Myocyte (in vitro differentiated cells): Measurements from ENCODE around the gene MMP7. TPM values are rescaled to one million over a fixed set of nuclear protein-coding genes. Genes with fewer than 3 reads are reported as not detected.

Experiments
- DNase-seq: peaks from one replicate; pipeline ENCODE4 v3.0.0-alpha.2; 2012; ENCODE audit warnings: low read depth
- polyA plus RNA-seq: library from polyadenylated mRNA; unstranded; fragments of >200 nt; gene quantifications from one replicate; pipeline ENCODE4 v1.2.1, GENCODE V29; 2012; ENCODE audit warnings: missing spikeins
- total RNA-seq: library from RNA; depleted of rRNA; stranded (reverse); fragments of >200 nt; gene quantifications from 2 replicates; pipeline ENCODE4 v1.2.3, GENCODE V29; 2014

The MMP7 gene
- total RNA-seq: not detected in 2 replicates
- 0.09 TPM for polyA plus RNA-seq

DNA sequence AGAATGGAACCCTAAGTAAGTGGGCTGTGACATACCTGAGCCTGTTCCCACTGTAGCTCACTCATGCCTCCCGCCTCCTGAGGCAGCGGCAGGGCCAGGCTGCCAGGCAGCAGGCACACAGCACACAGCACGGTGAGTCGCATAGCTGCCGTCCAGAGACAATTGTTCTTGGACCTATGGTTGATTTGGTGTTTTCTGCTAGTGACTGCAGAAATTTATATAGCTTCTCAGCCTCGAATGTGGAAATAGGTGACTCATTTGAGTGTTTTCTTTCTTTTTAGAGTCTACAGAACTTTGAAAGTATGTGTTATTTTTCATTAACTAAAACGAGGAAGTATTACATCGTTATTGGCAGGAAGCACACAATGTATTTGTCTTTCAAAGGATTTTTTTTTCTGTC lies at the start of gene MMP7:
MMP7 (minus strand) TSS at position 190 of the 400 bp plus-strand sequence; CDS start at position 143, 47 bp downstream.
- no peak for DNase-seq

GRCh38 chr11:102577723-102578122 lies 47.2 kb upstream of the MMP7 start:
- no peak for DNase-seq

GRCh38 chr11:102577182-102577581 lies 46.6 kb upstream of the MMP7 start:
- DNase-seq: no peak

DNA sequence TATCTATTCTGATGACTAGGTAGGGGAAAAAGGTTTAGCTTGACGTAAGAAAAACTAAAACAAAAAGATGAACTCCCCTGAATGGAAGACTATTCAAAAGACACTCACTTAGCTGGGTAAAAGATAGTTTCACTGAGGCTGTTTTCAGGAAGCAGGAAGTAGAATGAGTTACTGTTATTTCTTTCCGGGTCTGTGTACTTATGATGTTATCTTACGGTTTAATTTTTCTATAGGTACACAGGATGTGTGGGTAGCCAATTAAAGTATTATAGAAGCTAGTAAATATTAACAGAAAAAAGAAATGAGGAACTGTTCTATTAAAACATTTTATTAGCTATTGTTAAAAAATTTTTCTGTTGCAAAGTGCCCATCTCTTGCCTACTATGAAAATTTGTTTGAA lies 45.8 kb upstream of the MMP7 start:
- no peak for DNase-seq

GRCh38 chr11:102575012-102575411 lies 44.5 kb upstream of the MMP7 start:
- DNase-seq: no peak

- no peak for DNase-seq
Observed at GRCh38 chr11:102573851-102574250, 43.3 kb upstream of the MMP7 start.

DNA sequence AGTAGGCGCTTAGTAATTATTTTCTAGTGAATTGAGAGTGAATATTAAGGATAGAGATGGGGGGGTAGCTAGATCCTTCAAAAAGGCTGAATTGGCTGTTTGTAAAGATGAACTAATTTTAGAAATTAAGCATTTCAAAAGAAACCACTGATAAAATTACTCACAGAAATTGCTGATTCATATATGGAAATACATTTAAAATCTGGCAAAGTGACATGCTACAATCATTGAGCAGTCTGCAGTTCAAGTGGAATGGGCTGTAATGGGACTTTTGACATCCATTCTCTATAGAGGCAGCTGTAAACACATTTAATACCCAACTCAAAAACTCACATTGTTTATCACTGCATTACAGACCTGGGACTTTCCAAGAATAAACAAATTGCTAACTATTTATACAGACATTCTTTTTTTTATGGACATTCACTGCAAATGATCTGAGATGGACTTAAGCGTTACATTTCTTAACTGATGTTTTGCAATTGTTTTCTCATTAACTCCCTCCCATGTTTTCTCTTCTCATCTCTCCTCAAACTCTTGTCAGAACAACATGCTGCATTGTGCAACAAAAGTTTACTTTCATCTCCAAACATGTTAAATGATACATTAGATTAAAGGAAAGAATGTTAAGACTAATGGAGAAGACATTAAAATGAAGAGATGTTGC lies 42.1 kb upstream of the MMP7 start:
- DNase-seq: no peak

GRCh38 chr11:102568851-102569250 lies 38.3 kb upstream of the MMP7 start:
- no peak for DNase-seq

DNA sequence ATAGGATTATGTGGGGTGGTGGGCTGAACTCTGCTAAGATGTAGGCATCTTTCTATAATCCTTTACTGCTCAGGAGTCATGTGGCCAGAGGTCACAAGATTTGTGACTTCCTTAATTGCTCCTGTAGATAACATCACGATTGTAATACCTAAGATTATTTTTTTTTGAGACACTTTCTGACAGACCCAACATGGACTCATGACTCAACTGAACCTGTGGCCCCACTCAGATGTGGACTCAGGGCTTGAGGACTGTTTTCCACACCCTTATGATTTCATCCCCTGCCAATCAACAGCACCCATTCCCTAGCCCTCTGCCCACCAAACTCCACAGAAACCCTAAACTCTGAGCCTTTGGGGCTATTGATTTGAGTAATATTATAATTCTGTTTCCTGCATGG lies 35.6 kb upstream of the MMP7 start:
- DNase-seq: no peak

- peak; percentile 16 for DNase-seq
Observed at GRCh38 chr11:102564110-102564509, 33.6 kb upstream of the MMP7 start.

GRCh38 chr11:102561636-102562035 lies 31.1 kb upstream of the MMP7 start:
- DNase-seq: no peak

DNA sequence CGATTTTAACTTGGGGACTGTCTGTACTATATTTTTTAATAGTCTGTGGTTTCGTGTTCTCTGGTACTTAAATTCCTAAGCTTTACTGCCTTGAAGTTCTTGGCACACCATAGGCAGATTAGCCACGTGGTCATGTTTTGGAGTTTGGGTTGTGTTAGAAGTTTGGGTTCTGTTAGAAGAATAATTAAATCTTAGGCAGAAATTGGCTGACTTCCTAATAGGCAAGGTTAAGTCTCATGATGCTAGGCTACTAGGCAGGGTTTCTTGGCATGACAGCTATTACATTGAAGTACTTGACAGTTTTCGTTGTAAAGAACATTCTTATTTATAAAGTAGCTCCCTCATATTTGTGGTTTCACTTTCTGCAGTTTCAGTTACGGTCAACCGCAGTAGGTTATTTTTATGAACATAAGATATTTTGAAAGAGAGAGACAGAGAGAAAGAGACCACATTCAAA lies 30.0 kb upstream of the MMP7 start:
- peak; percentile 74 for DNase-seq

DNA sequence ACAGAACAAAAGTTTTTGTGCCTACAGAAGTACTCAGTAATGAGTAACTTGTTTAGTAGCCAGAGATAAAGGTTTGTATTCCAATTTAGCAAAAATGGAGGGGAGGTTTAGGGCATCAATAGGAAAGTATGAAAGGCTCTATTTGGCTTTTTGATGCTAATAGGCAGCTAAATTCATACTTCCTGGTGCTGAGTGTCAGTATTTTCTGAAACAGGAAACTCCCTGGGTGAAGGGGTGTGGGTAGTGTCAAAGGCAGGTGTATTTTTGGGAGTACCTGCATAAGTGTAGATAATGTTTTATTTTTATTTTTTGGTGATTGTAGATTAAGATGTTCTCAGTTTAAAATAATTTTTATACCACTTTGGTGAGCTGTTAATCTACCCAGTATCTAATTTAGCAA lies 29.3 kb upstream of the MMP7 start:
- DNase-seq: no peak

GRCh38 chr11:102555091-102555490 lies 24.5 kb upstream of the MMP7 start:
- DNase-seq: no peak

DNA sequence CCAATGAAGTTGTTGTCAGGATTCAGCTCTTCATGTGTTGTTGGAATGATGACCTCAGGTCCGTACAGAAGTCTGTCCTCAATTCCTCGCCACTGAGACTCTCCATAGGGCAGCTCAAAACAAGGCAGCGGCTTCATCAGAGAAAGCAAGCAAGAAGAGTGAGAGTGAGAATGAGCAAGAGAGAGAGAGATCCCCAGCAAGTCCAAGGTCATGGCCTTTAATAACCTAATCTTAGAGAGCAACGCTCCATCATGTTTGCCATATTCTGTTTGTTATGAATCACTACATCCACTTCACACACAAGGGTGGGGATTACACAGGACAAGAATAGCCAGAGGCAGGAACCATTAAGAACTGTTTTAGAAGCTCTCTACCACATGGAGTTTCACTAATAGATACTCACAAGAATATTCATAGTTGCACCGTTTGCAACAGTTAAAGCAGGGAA lies 23.3 kb upstream of the MMP7 start:
- DNase-seq: peak; percentile 45

- no peak for DNase-seq
Observed at GRCh38 chr11:102552447-102553194, 22.1 kb upstream of the MMP7 start.

DNA sequence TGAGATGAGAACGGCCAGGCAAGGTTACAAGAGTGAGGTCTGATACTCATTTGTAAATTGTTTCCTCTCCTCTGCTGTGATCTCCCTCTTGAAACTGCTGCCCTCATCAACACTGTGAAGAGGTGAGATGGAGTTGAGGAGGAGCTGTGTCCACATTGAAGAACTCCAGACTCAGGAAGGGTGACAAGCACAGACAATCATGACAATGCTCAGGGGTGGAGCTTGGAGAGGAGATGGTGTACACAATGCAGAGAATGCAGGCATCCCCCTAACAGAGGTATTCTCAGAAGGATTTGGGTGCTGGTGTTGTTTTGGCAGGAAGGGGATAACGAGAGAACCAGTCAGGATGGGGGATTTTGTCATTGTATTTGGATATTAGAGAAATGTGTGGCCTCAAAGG lies 21.5 kb upstream of the MMP7 start:
- no peak for DNase-seq

GRCh38 chr11:102551169-102551781 lies 20.7 kb upstream of the MMP7 start:
- DNase-seq: no peak

GRCh38 chr11:102546923-102547471 lies 16.4 kb upstream of the MMP7 start:
- DNase-seq: peak; percentile 53

GRCh38 chr11:102546427-102546826 lies 15.9 kb upstream of the MMP7 start:
- no peak for DNase-seq

- DNase-seq: no peak
Observed at GRCh38 chr11:102545701-102546100, 15.2 kb upstream of the MMP7 start.

GRCh38 chr11:102544594-102544993 lies 14.0 kb upstream of the MMP7 start:
- DNase-seq: no peak
